GM13976 (cell line): ENCODE data around the gene STIP1.
A peak's percentile ranks its signal among the peaks of the same experiment; 100 is the strongest.

Source experiments
- DNase-seq: peaks from one replicate; pipeline ENCODE4 v3.0.0; 2012; ENCODE audit warnings: low spot score
- in situ Hi-C: fragments of 300-500 bp; cut with MboI; formaldehyde crosslinking; loops from one replicate; pipeline ENCODE4 v1.12.0; 2022; ENCODE audit warnings: low sequenced_read_pairs, mixed read lengths, inconsistent platforms; ENCODE audit not compliant: unreplicated experiment
- TF ChIP-seq, protein P1 (sequence below): IDR thresholded peaks from 2 replicates; pipeline ENCODE4 v1.5.1; 2012; ENCODE audit warnings: borderline replicate concordance, mild to moderate bottlenecking; ENCODE audit not compliant: insufficient read depth; ENCODE audit errors: extremely low read depth, missing control alignments, control extremely low read depth

The STIP1 gene

DNA sequence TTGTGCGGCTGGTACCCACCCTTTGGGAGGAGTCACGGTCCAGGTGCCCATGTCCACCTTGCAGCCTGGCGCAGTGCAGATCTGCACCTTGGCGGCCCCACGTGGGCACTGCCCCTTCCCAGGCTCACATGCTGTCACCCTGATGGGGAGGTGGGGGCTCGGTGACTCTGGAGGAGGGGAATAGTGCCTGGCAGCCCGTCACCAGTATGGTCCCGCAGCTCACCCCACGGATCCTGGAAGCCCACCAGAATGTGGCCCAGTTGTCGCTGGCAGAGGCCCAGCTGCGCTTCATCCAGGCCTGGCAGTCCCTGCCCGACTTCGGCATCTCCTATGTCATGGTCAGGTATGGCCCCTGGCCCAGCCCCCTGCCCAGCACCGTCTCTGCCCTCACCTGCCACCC is 34.8 kb downstream of the STIP1 start:
- no peak for DNase-seq
- in situ Hi-C loops, result no loop called here
- TF ChIP-seq, protein P1, sequence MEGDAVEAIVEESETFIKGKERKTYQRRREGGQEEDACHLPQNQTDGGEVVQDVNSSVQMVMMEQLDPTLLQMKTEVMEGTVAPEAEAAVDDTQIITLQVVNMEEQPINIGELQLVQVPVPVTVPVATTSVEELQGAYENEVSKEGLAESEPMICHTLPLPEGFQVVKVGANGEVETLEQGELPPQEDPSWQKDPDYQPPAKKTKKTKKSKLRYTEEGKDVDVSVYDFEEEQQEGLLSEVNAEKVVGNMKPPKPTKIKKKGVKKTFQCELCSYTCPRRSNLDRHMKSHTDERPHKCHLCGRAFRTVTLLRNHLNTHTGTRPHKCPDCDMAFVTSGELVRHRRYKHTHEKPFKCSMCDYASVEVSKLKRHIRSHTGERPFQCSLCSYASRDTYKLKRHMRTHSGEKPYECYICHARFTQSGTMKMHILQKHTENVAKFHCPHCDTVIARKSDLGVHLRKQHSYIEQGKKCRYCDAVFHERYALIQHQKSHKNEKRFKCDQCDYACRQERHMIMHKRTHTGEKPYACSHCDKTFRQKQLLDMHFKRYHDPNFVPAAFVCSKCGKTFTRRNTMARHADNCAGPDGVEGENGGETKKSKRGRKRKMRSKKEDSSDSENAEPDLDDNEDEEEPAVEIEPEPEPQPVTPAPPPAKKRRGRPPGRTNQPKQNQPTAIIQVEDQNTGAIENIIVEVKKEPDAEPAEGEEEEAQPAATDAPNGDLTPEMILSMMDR, result no peak

DNA sequence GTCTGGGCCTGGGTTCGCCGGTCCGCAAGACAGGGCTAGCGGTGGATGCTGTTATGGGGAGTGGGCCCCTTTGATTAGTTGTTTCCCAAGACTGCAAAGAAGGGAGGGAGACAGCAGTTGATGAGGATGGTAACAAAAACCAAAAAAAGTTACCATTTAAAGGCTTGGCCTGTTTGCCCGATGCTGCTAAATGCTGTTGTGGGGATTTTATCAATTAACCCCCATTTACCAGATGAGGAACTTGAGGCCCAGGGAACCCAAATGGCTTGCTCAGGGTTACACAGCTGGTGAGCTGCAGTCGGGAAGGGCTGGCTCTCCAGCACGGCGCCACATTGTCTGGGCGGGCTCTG is 36.7 kb downstream of the STIP1 start:
- in situ Hi-C loops, result no loop called here
- DNase-seq, result no peak
- TF ChIP-seq, protein P1, result no peak

DNA sequence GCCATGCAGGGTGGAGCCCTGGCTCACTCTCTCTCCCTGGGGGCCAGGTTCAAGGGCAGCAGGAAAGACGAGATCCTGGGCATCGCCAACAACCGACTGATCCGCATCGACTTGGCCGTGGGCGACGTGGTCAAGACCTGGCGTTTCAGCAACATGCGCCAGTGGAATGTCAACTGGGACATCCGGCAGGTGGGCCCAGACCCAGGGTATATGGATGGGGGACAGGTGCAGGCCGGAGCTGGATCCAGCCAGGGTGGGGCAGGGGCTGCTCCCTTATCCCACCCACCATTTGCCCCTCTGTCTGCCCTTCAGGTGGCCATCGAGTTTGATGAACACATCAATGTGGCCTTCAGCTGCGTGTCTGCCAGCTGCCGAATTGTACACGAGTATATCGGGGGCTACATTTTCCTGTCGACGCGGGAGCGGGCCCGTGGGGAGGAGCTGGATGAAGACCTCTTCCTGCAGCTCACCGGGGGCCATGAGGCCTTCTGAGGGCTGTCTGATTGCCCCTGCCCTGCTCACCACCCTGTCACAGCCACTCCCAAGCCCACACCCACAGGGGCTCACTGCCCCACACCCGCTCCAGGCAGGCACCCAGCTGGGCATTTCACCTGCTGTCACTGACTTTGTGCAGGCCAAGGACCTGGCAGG is 37.2 kb downstream of the STIP1 start:
- no peak for DNase-seq
- TF ChIP-seq, protein P1, result no peak
- in situ Hi-C loops, result no loop called here

DNA sequence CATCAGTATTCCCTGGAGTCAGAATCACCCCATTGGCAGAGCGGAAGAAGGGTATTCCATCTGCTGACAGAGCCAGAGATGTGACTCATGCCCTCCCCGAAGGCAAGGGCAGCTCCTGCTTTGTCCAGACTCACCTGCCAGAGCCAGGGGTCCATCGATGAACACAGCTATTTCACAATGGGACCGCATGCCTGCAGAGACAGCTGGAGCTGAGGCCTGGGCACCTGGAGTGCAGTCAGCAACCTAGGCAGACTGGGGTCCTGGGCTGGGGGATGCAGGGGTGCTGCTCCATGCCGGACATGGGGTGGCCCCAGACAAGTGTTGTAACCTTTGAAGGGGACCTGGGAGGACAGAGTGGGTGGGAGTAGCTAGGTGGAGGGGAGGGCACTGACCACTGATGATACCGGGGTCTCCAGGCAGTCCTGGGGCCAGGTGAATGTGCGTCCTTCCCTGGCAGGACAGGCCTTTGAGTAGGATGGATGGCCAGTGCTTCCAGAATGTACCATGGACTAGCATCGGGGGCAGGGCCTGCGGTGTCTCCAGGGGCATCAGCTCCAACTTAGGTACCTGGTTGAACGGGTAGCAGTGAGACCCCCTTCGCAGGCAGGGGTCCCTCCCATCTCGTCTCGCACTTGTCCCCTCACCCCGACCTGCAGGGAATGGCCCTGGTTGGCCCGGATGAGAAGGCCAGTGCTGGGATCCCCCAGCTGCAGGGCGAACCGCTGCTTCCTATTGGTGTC is 38.4 kb downstream of the STIP1 start:
- no peak for DNase-seq
- TF ChIP-seq, protein P1, result no peak
- in situ Hi-C loops, result no loop called here

DNA sequence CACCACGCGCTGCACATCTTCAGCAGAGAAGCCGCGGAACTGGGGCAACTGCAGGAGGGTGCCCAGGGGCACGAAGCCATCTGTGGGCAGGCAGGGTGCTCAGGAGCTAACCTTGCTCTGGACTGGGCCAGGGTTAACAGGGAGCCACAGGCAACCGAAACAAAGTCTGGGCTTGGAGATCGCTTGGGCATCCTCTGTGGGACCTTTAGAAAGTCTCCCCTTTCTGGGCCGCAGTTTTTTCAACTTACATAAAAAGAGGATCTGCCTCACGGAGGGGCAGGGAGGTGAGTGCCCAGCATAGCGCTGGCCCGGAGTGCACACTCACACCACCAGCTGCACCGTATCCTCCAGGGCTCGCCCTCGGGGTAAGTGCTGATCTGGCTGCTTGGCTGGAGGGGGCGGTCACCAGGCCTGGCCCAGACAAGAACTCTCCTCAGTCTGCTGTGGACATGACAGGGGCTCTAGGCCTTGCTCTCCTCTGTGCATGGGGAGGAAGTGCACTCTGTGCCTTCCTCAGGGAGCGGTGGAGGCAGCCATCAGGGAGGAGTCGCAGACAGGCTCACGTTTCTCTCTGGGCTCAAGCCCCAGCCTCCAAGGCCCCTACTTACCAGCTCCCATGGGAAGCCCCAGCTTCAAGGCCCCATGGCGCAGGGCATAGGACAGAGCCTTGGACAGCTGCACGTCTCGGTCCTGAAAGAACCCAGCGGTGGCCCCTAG is 39.1 kb downstream of the STIP1 start:
- in situ Hi-C loops, result no loop called here
- DNase-seq, result no peak
- TF ChIP-seq, protein P1, result no peak

DNA sequence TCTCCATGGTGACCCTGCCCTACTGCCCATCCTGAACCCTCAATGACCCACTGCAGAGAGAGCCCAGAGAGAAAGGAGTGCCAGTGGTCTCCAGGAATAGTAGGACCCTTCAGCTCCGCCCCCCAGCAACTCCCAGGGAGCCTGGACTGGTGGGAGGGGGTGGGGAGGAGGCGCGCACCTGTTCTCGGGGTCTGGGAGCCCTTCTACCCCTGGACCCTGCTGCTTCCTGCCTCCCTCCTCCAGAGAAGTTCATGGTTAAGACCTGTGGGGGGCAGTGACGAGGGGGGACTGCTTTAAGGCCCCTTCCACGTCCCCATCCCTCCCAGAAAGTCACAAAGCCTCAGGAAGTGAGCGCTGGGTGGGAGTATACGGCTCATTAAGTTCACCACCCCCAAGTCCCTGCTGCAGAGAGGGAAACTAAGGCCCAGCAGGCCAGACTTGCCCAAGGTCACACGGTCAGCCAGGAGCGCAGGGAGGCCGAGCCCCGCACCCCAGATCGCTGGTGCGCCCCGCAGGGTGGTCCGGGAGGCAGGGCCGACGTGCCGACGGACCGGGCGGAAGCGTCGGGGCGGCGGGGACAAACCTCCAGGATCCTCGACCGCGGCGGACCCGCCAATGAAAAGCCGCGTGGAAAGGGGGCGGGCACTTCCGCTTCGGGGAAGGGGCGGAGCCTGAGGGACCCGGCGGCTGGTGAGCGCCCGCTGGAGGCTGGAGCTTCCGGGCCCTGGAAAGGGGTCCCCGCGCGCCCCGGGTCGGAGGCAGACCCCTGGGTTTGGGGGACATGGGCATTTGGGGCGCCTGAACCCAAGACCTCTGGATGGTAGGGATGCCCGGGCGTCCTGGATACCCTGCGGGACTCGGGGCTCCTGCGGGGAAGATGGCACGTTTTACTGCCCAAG is 39.9 kb downstream of the STIP1 start, which contains the start of the genes NUDT22 and TRPT1:
TSS of gene NUDT22 (plus strand) at position 667 of the 899 bp plus-strand sequence. CDS start 379 bp downstream, outside the sequence.
TSS of gene TRPT1 (minus strand) at position 579 of the 899 bp plus-strand sequence. CDS start at position 253, 326 bp downstream.
- TF ChIP-seq, protein P1, result no peak
- DNase-seq, result peak; percentile 96
- in situ Hi-C loops, result no loop called here
